ENCODE measurements around the gene STRN4.
"Not testable (repeated sequence)": the region's sequence is repeated elsewhere in the genome, so short reads cannot be mapped to it uniquely, and the experiment has no call there.

STRN4 gene

GRCh38 chr19:46713781-46714443 lies 32.3 kb downstream of the STRN4 start:
- TF ChIP-seq, protein P1, sequence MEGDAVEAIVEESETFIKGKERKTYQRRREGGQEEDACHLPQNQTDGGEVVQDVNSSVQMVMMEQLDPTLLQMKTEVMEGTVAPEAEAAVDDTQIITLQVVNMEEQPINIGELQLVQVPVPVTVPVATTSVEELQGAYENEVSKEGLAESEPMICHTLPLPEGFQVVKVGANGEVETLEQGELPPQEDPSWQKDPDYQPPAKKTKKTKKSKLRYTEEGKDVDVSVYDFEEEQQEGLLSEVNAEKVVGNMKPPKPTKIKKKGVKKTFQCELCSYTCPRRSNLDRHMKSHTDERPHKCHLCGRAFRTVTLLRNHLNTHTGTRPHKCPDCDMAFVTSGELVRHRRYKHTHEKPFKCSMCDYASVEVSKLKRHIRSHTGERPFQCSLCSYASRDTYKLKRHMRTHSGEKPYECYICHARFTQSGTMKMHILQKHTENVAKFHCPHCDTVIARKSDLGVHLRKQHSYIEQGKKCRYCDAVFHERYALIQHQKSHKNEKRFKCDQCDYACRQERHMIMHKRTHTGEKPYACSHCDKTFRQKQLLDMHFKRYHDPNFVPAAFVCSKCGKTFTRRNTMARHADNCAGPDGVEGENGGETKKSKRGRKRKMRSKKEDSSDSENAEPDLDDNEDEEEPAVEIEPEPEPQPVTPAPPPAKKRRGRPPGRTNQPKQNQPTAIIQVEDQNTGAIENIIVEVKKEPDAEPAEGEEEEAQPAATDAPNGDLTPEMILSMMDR (IDR thresholded peaks at IDR 0.05; ENCODE audit: low read depth, low read length): no peak
- peaks cover 18% of the 10 kb centered on the region for H3K36me3 ChIP-seq
- no peaks in the 10 kb centered on the region for H3K27me3 ChIP-seq (ENCODE audit: insufficient read depth, low read depth, severe bottlenecking)
- no peak overlapping the region for H3K27ac ChIP-seq
- DNase-seq: no peak
- H3K9me3 ChIP-seq (ENCODE audit: severe bottlenecking): no peaks in the 10 kb centered on the region
- no peak overlapping the region for H3K4me3 ChIP-seq (ENCODE audit: low read depth, low read length)

GRCh38 chr19:46712768-46713338 lies 33.4 kb downstream of the STRN4 start:
- H3K9me3 ChIP-seq (ENCODE audit: severe bottlenecking); H3K4me3 ChIP-seq (ENCODE audit: low read depth, low read length); DNase-seq; H3K27me3 ChIP-seq (ENCODE audit: insufficient read depth, low read depth, severe bottlenecking); H3K27ac ChIP-seq: not testable (repeated sequence)
- peaks cover 12% of the 10 kb centered on the region for H3K36me3 ChIP-seq

- no peak for DNase-seq
- Histone ChIP-seq H3K27ac (no peak overlapping the region), H3K27me3 (ENCODE audit: insufficient read depth, low read depth, severe bottlenecking) (no peaks in the 10 kb centered on the region), H3K4me3 (ENCODE audit: low read depth, low read length) (no peak overlapping the region), H3K36me3 (peaks cover 14% of the 10 kb centered on the region), H3K9me3 (ENCODE audit: severe bottlenecking) (no peaks in the 10 kb centered on the region)
- TF ChIP-seq, protein P1 (IDR thresholded peaks at IDR 0.05; ENCODE audit: low read depth, low read length): no peak
Measured at GRCh38 chr19:46710687-46711086, 35.6 kb downstream of the STRN4 start.

- Histone ChIP-seq H3K36me3 (peaks cover 40% of the 10 kb centered on the region), H3K27ac (no peak overlapping the region), H3K27me3 (ENCODE audit: insufficient read depth, low read depth, severe bottlenecking) (no peaks in the 10 kb centered on the region), H3K4me3 (ENCODE audit: low read depth, low read length) (no peak overlapping the region), H3K9me3 (ENCODE audit: severe bottlenecking) (no peaks in the 10 kb centered on the region)
- peak; percentile 69 for DNase-seq
- TF ChIP-seq, protein P1 (IDR thresholded peaks at IDR 0.05; ENCODE audit: low read depth, low read length): peak; percentile 89
Measured at GRCh38 chr19:46704379-46705076, 41.7 kb downstream of the STRN4 start.

GRCh38 chr19:46700704-46701103 lies 45.5 kb downstream of the STRN4 start:
- H3K9me3 ChIP-seq (ENCODE audit: severe bottlenecking): no peaks in the 10 kb centered on the region
- H3K27me3 ChIP-seq (ENCODE audit: insufficient read depth, low read depth, severe bottlenecking): no peaks in the 10 kb centered on the region
- no peak overlapping the region for H3K4me3 ChIP-seq (ENCODE audit: low read depth, low read length)
- no peak for DNase-seq
- TF ChIP-seq, protein P1 (IDR thresholded peaks at IDR 0.05; ENCODE audit: low read depth, low read length): no peak
- H3K36me3 ChIP-seq: peaks cover 67% of the 10 kb centered on the region
- no peak overlapping the region for H3K27ac ChIP-seq
